Upper lobe of left lung (tissue), 4 donors: Measurements from ENCODE around the gene MFSD2B.

Experiments
- EP300 ChIP-seq, 4 donors: sonication (generic); formaldehyde crosslinking; IDR thresholded peaks; one replicate each; pipeline ENCODE4 v1.5.1; 2017; ENCODE audit warnings: antibody characterized with exemption in 4 of 4, control low read depth in 2 of 4
- POLR2A ChIP-seq, 4 donors: fragments of 450-650 bp; IDR thresholded peaks; one replicate each; pipeline ENCODE4 v1.5.1; 2016 to 2017; ENCODE audit warnings: antibody characterized with exemption in 4 of 4, mild to moderate bottlenecking in 2 of 4
- TF ChIP-seq, protein P1 (sequence below), 6 experiments: fragments of 450-650 bp in 4 of 6; fragments of 200-600 bp in 2 of 6; sonication (generic) in 2 of 6; IDR thresholded peaks; one replicate each; pipeline ENCODE4 v1.5.1; 2016 to 2019; ENCODE audit warnings: antibody characterized with exemption in 6 of 6

DNA sequence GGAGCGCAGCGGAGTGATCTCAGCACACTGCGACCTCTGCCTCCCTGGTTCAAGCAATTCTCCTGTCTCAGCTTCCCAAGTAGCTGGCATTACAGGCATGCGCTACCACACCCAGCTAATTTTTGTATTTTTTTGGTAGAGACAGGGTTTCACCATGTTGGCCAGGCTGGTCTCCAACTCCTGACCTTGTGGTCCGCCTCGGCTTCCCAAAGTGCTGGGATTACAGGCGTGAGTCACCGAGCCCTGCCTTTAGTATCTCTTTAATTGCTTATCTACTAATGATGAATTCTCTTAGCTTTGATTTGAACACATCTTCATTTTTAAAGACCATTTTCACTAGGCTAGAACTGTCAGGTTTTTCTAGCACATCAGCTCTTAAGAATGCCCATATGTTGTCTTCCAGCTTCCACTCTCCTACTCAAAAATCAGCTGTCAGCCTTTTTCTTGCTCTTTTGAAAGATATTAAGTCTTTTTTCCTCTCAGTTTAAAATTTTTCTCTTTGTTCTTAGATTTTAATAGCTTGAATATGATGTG lies 16.1 kb upstream of the MFSD2B start:
- TF ChIP-seq, protein P1, sequence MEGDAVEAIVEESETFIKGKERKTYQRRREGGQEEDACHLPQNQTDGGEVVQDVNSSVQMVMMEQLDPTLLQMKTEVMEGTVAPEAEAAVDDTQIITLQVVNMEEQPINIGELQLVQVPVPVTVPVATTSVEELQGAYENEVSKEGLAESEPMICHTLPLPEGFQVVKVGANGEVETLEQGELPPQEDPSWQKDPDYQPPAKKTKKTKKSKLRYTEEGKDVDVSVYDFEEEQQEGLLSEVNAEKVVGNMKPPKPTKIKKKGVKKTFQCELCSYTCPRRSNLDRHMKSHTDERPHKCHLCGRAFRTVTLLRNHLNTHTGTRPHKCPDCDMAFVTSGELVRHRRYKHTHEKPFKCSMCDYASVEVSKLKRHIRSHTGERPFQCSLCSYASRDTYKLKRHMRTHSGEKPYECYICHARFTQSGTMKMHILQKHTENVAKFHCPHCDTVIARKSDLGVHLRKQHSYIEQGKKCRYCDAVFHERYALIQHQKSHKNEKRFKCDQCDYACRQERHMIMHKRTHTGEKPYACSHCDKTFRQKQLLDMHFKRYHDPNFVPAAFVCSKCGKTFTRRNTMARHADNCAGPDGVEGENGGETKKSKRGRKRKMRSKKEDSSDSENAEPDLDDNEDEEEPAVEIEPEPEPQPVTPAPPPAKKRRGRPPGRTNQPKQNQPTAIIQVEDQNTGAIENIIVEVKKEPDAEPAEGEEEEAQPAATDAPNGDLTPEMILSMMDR (IDR thresholded peaks at IDR 0.05): no peak
- TF ChIP-seq EP300 (IDR thresholded peaks at IDR 0.05): no peak
- no peak for TF ChIP-seq POLR2A (IDR thresholded peaks at IDR 0.05)
